Measurements from ENCODE around the gene C3orf33.

- TF ChIP-seq CTCF (IDR thresholded peaks at IDR 0.05), result no peak
- no peak for TF ChIP-seq POLR2AphosphoS5 (IDR thresholded peaks at IDR 0.05)
- no peak for TF ChIP-seq POLR2A (IDR thresholded peaks at IDR 0.05)
Measured at GRCh38 chr3:155714295-155714718, 91.8 kb downstream of the C3orf33 start.
